WTC11 (cell line): ENCODE data around the gene KRTAP19-3. TPM values are rescaled to one million over a fixed set of nuclear protein-coding genes. Genes with fewer than 3 reads are reported as not detected.

Source experiments
- ATAC-seq: fragments of 200-7000 bp; cut with Tn5 transposase; 2 replicates; pipeline ENCODE4 v1.10.0; 2021; ENCODE audit warnings: mild to moderate bottlenecking, moderate library complexity
- CTCF ChIA-PET: fragments of 300-600 bp; sonication (Branson Sonifier 250); formaldehyde crosslinking; loops from one replicate; lab custom pipeline; 2021; ENCODE audit warnings: antibody characterized with exemption; lab: Charles Lee
- POLR2A ChIA-PET: fragments of 350-600 bp; sonication (Branson Sonifier 250); formaldehyde crosslinking; loops from one replicate; lab custom pipeline; 2021; ENCODE audit warnings: antibody characterized with exemption; lab: Charles Lee
- DNase-seq: peaks from one replicate; pipeline ENCODE4 v3.0.0; 2021; ENCODE audit warnings: low spot score
- H3K27ac Mint-ChIP-seq: 2 replicates; pipeline ENCODE4 v1.8.0; 2021; ENCODE audit warnings: mixed read lengths
- H3K27me3 Mint-ChIP-seq: 2 replicates; pipeline ENCODE4 v1.8.0; 2021; ENCODE audit warnings: low read depth, mild to moderate bottlenecking, moderate library complexity, mixed read lengths
- H3K36me3 Mint-ChIP-seq: 2 replicates; pipeline ENCODE4 v1.8.0; 2021; ENCODE audit warnings: mixed read lengths
- H3K4me1 Mint-ChIP-seq: 2 replicates; pipeline ENCODE4 v1.8.0; 2022; ENCODE audit warnings: mixed read lengths
- H3K4me3 Mint-ChIP-seq: 2 replicates; pipeline ENCODE4 v1.8.0; 2021; ENCODE audit warnings: mild to moderate bottlenecking, moderate library complexity, mixed read lengths
- H3K9me3 Mint-ChIP-seq: 2 replicates; pipeline ENCODE4 v1.8.0; 2021; ENCODE audit warnings: mixed read lengths
- AFF4 ChIP-seq: sonication (generic); formaldehyde crosslinking; IDR thresholded peaks from 2 replicates; pipeline ENCODE4 v1.8.1; 2023; ENCODE audit warnings: mild to moderate bottlenecking, missing genetic modification reagents, borderline replicate concordance
- ATF1 ChIP-seq: sonication (generic); formaldehyde crosslinking; IDR thresholded peaks from 2 replicates; pipeline ENCODE4 v1.8.1; 2023; ENCODE audit warnings: mild to moderate bottlenecking, moderate library complexity, missing genetic modification reagents
- ATF3 ChIP-seq: sonication (generic); formaldehyde crosslinking; conservative IDR thresholded peaks from 2 replicates; pipeline ENCODE4 v1.8.1; 2022; ENCODE audit warnings: mild to moderate bottlenecking, missing genetic modification reagents
- EMX1 ChIP-seq: fragments of 250-450 bp; sonication (Bioruptor Pico); IDR thresholded peaks from 2 replicates; pipeline ENCODE4 v1.8.0; 2021; ENCODE audit warnings: mild to moderate bottlenecking
- GABPB1 ChIP-seq: sonication (generic); formaldehyde crosslinking; IDR thresholded peaks from 2 replicates; pipeline ENCODE4 v1.8.1; 2023; ENCODE audit warnings: mild to moderate bottlenecking, missing genetic modification reagents
- GRHL2 ChIP-seq: fragments of 250-450 bp; sonication (Bioruptor Pico); IDR thresholded peaks from 2 replicates; pipeline ENCODE4 v1.8.0; 2022; ENCODE audit warnings: mild to moderate bottlenecking, moderate library complexity; ENCODE audit not compliant: insufficient replicate concordance, severe bottlenecking
- MXD4 ChIP-seq: fragments of 250-450 bp; sonication (Bioruptor Pico); IDR thresholded peaks from 2 replicates; pipeline ENCODE4 v1.8.0; 2021; ENCODE audit warnings: mild to moderate bottlenecking, moderate library complexity, borderline replicate concordance
- MYBL2 ChIP-seq: sonication (generic); formaldehyde crosslinking; IDR thresholded peaks from 2 replicates; pipeline ENCODE4 v1.8.1; 2023; ENCODE audit warnings: mild to moderate bottlenecking, moderate library complexity, missing genetic modification reagents
- NR2C2 ChIP-seq: sonication (generic); formaldehyde crosslinking; IDR thresholded peaks from 2 replicates; pipeline ENCODE4 v1.8.0; 2022; ENCODE audit warnings: mild to moderate bottlenecking, missing genetic modification reagents
- NR3C1 ChIP-seq: sonication (generic); formaldehyde crosslinking; conservative IDR thresholded peaks from 2 replicates; pipeline ENCODE4 v1.8.1; 2023; ENCODE audit warnings: low read depth, mild to moderate bottlenecking, missing genetic modification reagents
- STAT6 ChIP-seq: sonication (generic); formaldehyde crosslinking; conservative IDR thresholded peaks from 2 replicates; pipeline ENCODE4 v1.8.1; 2023; ENCODE audit warnings: mild to moderate bottlenecking, low read depth, missing genetic modification reagents, moderate library complexity
- TP53 ChIP-seq: sonication (generic); formaldehyde crosslinking; IDR thresholded peaks from 2 replicates; pipeline ENCODE4 v1.8.1; 2023; ENCODE audit warnings: mild to moderate bottlenecking, missing genetic modification reagents
- USF2 ChIP-seq: sonication (generic); formaldehyde crosslinking; IDR thresholded peaks from 2 replicates; pipeline ENCODE4 v1.8.1; 2023; ENCODE audit warnings: mild to moderate bottlenecking, missing genetic modification reagents, moderate library complexity
- ZBTB21 ChIP-seq: sonication (generic); formaldehyde crosslinking; IDR thresholded peaks from 2 replicates; pipeline ENCODE4 v1.8.1; 2023; ENCODE audit warnings: mild to moderate bottlenecking, missing genetic modification reagents, borderline replicate concordance
- ZNF121 ChIP-seq: sonication (generic); formaldehyde crosslinking; IDR thresholded peaks from 2 replicates; pipeline ENCODE4 v1.8.0; 2023; ENCODE audit warnings: missing genetic modification reagents
- ZNF138 ChIP-seq: sonication (generic); formaldehyde crosslinking; conservative IDR thresholded peaks from 2 replicates; pipeline ENCODE4 v1.8.1; 2022; ENCODE audit warnings: mild to moderate bottlenecking, moderate library complexity, missing genetic modification reagents
- ZNF219 ChIP-seq: sonication (generic); formaldehyde crosslinking; IDR thresholded peaks from 2 replicates; pipeline ENCODE4 v1.8.0; 2023; ENCODE audit warnings: missing genetic modification reagents, mild to moderate bottlenecking, borderline replicate concordance
- ZNF423 ChIP-seq: fragments of 250-450 bp; sonication (Bioruptor Pico); IDR thresholded peaks from 2 replicates; pipeline ENCODE4 v2.1.2; 2022; ENCODE audit warnings: mild to moderate bottlenecking, moderate library complexity
- ZNF512 ChIP-seq: sonication (generic); formaldehyde crosslinking; IDR thresholded peaks from 2 replicates; pipeline ENCODE4 v1.8.1; 2022; ENCODE audit warnings: missing genetic modification reagents, borderline replicate concordance
- ZNF671 ChIP-seq: fragments of 250-450 bp; sonication (Bioruptor Pico); IDR thresholded peaks from 2 replicates; pipeline ENCODE4 v1.8.0; 2021; ENCODE audit warnings: mild to moderate bottlenecking
- total RNA-seq: library from RNA; stranded (reverse); gene quantifications from 3 replicates; pipeline ENCODE4 v1.2.3, GENCODE V29; 2021
- TF ChIP-seq, protein P1 (sequence below): fragments of 200-600 bp; IDR thresholded peaks from 2 replicates; pipeline ENCODE4 v1.8.0; 2022; ENCODE audit warnings: antibody characterized with exemption

Gene KRTAP19-3
- total RNA-seq, 1 experiment from 2014 or later: not detected

- no peaks in the 10 kb centered on the region for H3K4me1 Mint-ChIP-seq
- no peak for TF ChIP-seq ZNF423
- TF ChIP-seq GABPB1 (CRISPR knock-in tag): no peak
- no peak overlapping the region for H3K27ac Mint-ChIP-seq
- ATAC-seq: no peak
- H3K4me3 Mint-ChIP-seq: no peak overlapping the region
- ChIA-PET POLR2A (no interaction called here), CTCF (no interaction called here)
- no peak for DNase-seq
- no peaks in the 10 kb centered on the region for H3K27me3 Mint-ChIP-seq
- H3K36me3 Mint-ChIP-seq: no peaks in the 10 kb centered on the region
- H3K9me3 Mint-ChIP-seq: no peaks in the 10 kb centered on the region
These were observed 22.7 kb downstream of the KRTAP19-3 start for GRCh38 chr21:30468900-30469714.

DNA sequence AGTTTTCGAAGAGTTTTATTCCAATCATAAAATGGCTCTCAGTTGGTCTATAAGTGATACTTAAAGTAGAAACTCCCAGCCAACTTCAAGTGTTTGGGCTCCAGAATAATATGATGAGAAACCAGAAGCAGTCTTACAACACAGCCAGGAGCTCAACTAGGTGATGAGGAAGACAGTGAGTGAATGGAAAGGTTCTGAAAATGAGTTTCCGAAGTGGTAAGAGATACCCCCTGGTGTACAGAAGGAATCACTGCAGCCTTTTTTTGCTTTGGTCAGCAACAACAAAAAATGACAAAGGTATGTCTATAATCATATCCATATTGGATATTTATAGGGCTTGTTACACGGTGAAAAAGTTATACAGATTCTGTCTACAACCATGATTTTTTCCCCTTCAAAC lies 28.1 kb downstream of the KRTAP19-3 start:
- H3K4me1 Mint-ChIP-seq: no peaks in the 10 kb centered on the region
- no peaks in the 10 kb centered on the region for H3K36me3 Mint-ChIP-seq
- H3K9me3 Mint-ChIP-seq: no peaks in the 10 kb centered on the region
- peak; percentile 38; the same call in 1 of the 2 replicates for ATAC-seq
- H3K4me3 Mint-ChIP-seq: no peak overlapping the region
- no peak for DNase-seq
- TF ChIP-seq, protein P1, sequence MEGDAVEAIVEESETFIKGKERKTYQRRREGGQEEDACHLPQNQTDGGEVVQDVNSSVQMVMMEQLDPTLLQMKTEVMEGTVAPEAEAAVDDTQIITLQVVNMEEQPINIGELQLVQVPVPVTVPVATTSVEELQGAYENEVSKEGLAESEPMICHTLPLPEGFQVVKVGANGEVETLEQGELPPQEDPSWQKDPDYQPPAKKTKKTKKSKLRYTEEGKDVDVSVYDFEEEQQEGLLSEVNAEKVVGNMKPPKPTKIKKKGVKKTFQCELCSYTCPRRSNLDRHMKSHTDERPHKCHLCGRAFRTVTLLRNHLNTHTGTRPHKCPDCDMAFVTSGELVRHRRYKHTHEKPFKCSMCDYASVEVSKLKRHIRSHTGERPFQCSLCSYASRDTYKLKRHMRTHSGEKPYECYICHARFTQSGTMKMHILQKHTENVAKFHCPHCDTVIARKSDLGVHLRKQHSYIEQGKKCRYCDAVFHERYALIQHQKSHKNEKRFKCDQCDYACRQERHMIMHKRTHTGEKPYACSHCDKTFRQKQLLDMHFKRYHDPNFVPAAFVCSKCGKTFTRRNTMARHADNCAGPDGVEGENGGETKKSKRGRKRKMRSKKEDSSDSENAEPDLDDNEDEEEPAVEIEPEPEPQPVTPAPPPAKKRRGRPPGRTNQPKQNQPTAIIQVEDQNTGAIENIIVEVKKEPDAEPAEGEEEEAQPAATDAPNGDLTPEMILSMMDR: peak; percentile 66
- TF ChIP-seq NR2C2 (CRISPR knock-in tag): no peak
- TF ChIP-seq STAT6 (CRISPR knock-in tag): no peak
- no peaks in the 10 kb centered on the region for H3K27me3 Mint-ChIP-seq
- ChIA-PET POLR2A (no interaction called here), CTCF (interaction anchor here (0.6 to 1.8 kb wide), 20 partner anchors 8 to 194 kb away, joined by 3 to 19 read pairs (median 4); partner anchors contain the start of genes KRTAP15-1, KRTAP23-1 and KRTAP25-1)
- H3K27ac Mint-ChIP-seq: no peak overlapping the region

DNA sequence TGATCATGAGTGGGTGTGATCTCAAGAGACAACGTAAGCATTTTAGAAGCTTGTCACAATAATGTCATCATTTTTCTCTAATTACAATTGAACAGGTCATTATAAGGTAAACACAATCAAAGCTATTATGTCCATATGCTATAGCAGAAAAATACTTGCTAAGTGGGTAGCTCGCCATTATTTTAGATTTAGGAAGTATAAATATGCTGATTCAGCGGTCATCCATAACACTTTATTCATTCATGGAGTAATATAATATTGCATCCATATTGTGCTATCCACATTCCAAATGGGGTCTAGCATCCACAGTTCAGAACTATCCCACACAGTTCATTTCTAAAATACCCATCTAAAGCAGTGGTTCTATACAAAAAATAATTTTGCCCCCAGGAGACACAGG lies 43.3 kb downstream of the KRTAP19-3 start:
- H3K4me1 Mint-ChIP-seq: peaks cover 19% of the 10 kb centered on the region
- no peak for DNase-seq
- no peaks in the 10 kb centered on the region for H3K27me3 Mint-ChIP-seq
- ChIA-PET POLR2A (interaction anchor here (0.6 kb wide), 1 partner anchor 213 kb away, joined by 3 read pairs; no protein-coding TSS in a partner anchor), CTCF (no interaction called here)
- no peaks in the 10 kb centered on the region for H3K36me3 Mint-ChIP-seq
- TF ChIP-seq AFF4 (CRISPR knock-in tag) (no peak), MYBL2 (CRISPR knock-in tag) (no peak), ZNF671 (no peak), ZNF138 (no peak), EMX1 (no peak), ZNF121 (no peak), ZNF219 (CRISPR knock-in tag) (no peak), ZNF512 (CRISPR knock-in tag) (no peak), ZBTB21 (CRISPR knock-in tag) (no peak), TP53 (no peak), USF2 (CRISPR knock-in tag) (no peak), ATF3 (CRISPR knock-in tag) (no peak), MXD4 (no peak), NR3C1 (CRISPR knock-in tag) (no peak), GRHL2 (CRISPR knock-in tag) (no peak), ATF1 (CRISPR knock-in tag) (no peak)
- H3K4me3 Mint-ChIP-seq: no peak overlapping the region
- ATAC-seq: no peak
- no peak overlapping the region for H3K27ac Mint-ChIP-seq
- H3K9me3 Mint-ChIP-seq: no peaks in the 10 kb centered on the region
